NCI-H146 treated with DMSO at 0.1 percent for 48 hours (cell line): ENCODE results near the gene BEX3.
"Not testable (repeated sequence)": the region's sequence is repeated elsewhere in the genome, so short reads cannot be mapped to it uniquely, and the experiment has no call there.

Source experiments
- DNase-seq: peaks from one replicate; lab custom pipeline; 2025; ENCODE audit not compliant: unreplicated experiment; lab: John Stamatoyannopoulos, UW

Gene BEX3

GRCh38 chrX:103378990-103379389 lies 2.7 kb downstream of the BEX3 start:
- DNase-seq, result no peak

GRCh38 chrX:103382877-103383276 lies 6.5 kb downstream of the BEX3 start:
- DNase-seq, result no peak

GRCh38 chrX:103384672-103385071 lies 8.3 kb downstream of the BEX3 start:
- no peak for DNase-seq

GRCh38 chrX:103385283-103385830 lies 9.0 kb downstream of the BEX3 start:
- not testable (repeated sequence) for DNase-seq

- DNase-seq, result no peak
Observed at GRCh38 chrX:103386332-103386731, 10.0 kb downstream of the BEX3 start.

- DNase-seq, result no peak
Observed at GRCh38 chrX:103393487-103393886, 17.1 kb downstream of the BEX3 start.

- no peak for DNase-seq
Observed at GRCh38 chrX:103396186-103396585, 19.8 kb downstream of the BEX3 start.

- no peak for DNase-seq
Observed at GRCh38 chrX:103396660-103397059, 20.3 kb downstream of the BEX3 start.

- DNase-seq, result no peak
Observed at GRCh38 chrX:103397707-103398106, 21.4 kb downstream of the BEX3 start.

GRCh38 chrX:103398421-103398864 lies 22.1 kb downstream of the BEX3 start:
- DNase-seq, result no peak

GRCh38 chrX:103399744-103400143 lies 23.4 kb downstream of the BEX3 start:
- no peak for DNase-seq

- DNase-seq, result no peak
Observed at GRCh38 chrX:103400931-103401330, 24.6 kb downstream of the BEX3 start.

GRCh38 chrX:103404231-103405008 lies 28.1 kb downstream of the BEX3 start:
- peak; percentile 59 for DNase-seq

GRCh38 chrX:103405009-103405333 lies 28.6 kb downstream of the BEX3 start:
- no peak for DNase-seq

- DNase-seq, result no peak
Observed at GRCh38 chrX:103406256-103406655, 29.9 kb downstream of the BEX3 start.

GRCh38 chrX:103407776-103408175 lies 31.4 kb downstream of the BEX3 start:
- DNase-seq, result no peak

- not testable (repeated sequence) for DNase-seq
Observed at GRCh38 chrX:103411721-103412120, 35.4 kb downstream of the BEX3 start.

- no peak for DNase-seq
Observed at GRCh38 chrX:103413705-103414387, 37.5 kb downstream of the BEX3 start.

GRCh38 chrX:103414561-103414960 lies 38.2 kb downstream of the BEX3 start:
- no peak for DNase-seq

GRCh38 chrX:103415068-103415467 lies 38.7 kb downstream of the BEX3 start:
- no peak for DNase-seq

- no peak for DNase-seq
Observed at GRCh38 chrX:103415528-103415927, 39.2 kb downstream of the BEX3 start.

GRCh38 chrX:103417370-103417769 lies 41.0 kb downstream of the BEX3 start:
- DNase-seq, result no peak
